ENCODE results near the gene SFTPD.
A peak's percentile ranks its signal among the peaks of the same experiment; 100 is the strongest.
"Not testable (repeated sequence)": the region's sequence is repeated elsewhere in the genome, so short reads cannot be mapped to it uniquely, and the experiment has no call there.

The SFTPD gene

DNA sequence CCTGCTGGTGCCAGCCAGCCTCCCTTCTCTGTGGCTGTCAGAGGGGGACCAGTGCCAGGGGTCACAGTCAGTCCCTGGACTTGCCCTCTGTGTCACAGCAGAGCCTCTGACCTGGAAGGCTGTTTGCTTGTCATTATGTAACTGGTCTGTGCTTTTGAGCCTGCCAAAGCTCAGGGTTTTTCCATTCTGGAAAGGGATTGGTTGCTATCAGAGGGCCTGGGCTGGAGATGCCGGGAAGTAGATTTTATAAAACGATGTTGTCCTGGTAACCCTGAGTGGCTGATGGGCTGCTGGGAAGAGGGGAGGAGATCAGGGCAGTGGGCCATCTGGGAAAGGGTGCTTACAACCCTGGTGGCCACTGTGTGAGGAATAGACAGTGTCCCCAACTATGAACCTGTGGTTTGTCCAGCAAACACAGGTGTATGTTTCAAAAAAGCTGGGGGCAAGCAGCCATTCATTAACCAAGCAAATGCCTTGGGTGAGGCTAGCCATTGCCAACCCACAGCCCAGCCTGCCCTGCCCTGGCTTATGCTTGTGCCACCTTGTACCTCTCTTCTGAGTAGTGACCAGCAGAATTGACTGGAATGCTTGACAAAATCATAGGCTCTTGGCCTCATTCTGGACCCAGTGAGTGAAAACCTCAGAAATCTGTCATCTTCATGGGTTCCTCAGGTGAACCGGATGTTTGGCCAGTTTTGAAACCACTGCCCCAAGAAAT lies 21.6 kb downstream of the SFTPD start:
- no peak for DNase-seq (ENCODE audit: low read depth in 4 of 4, low spot score in 1 of 4)

GRCh38 chr10:79926037-79926436 lies 22.9 kb downstream of the SFTPD start:
- DNase-seq (ENCODE audit: low read depth in 4 of 4, low spot score in 1 of 4), result no peak

GRCh38 chr10:79925614-79926013 lies 23.3 kb downstream of the SFTPD start:
- no peak for DNase-seq (ENCODE audit: low read depth in 4 of 4, low spot score in 1 of 4)

DNA sequence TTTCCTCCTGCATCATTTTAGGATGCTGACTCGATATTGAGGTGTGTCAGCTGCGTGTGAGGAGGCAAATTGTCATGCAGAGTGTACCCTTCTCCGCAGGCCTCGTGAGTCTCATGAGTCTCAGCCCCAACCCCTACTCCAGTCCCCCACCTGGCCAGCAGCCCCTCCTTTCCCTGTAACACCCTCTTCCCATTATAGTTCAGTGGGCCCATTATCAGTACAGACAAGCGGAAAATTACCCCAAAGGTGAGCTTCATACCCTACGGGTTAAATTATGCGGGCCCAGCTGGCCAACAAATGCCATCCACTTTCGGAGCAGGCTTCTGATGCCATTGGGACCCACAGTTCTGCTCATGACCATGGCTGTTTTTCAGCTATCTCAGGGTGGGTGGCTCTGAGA lies 25.2 kb downstream of the SFTPD start:
- DNase-seq (ENCODE audit: low read depth in 4 of 4, low spot score in 1 of 4), result no peak

GRCh38 chr10:79923145-79923544 lies 25.8 kb downstream of the SFTPD start:
- DNase-seq (ENCODE audit: low read depth in 4 of 4, low spot score in 1 of 4), result no peak

DNA sequence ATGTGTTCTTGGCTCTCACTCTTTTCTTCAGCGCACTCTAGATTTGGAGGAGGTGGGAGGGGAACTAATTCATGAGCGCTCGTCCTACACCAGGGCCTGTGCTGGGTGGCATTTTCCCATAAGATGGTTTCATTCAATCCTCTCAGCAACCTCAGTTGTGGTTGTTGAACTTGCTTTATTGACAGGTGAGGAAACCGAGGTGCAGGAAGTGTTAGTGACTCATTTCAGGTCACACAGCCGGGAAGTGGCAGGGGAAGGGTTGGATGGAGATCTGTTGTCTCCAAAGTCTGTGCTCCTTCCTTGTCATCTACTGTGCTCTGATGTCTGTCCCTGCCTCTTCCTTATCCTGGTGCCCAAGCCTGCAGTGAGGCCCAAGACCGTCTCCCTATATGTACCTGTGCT lies 26.9 kb downstream of the SFTPD start:
- not testable (repeated sequence) for DNase-seq (ENCODE audit: low read depth in 4 of 4, low spot score in 1 of 4)

DNA sequence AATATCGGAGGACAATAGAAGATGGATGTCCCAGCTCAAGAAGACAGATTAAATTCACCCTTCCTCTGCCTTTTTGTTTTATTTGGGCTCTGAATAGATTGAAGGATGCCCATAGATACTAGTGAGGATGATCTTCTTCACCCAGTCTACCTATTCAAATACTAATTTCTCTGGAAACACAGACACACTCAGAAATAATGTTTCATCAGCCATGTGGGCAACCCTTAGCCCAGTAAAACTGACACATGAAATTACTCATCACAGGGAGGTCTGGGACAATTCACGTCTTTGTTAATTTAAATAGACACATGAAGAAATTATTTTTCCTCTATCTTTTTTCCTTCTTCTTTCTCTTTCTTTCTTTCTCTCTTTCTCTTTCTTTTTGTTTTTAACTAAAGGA lies 33.1 kb downstream of the SFTPD start:
- DNase-seq (ENCODE audit: low read depth in 4 of 4, low spot score in 1 of 4), result not testable (repeated sequence)

- DNase-seq (ENCODE audit: low read depth in 4 of 4, low spot score in 1 of 4), result not testable (repeated sequence)
Observed at GRCh38 chr10:79914512-79914911, 34.4 kb downstream of the SFTPD start.

GRCh38 chr10:79910836-79911235 lies 38.1 kb downstream of the SFTPD start:
- no peak for DNase-seq (ENCODE audit: low read depth in 4 of 4, low spot score in 1 of 4)

- DNase-seq (ENCODE audit: low read depth in 4 of 4, low spot score in 1 of 4), result no peak
Observed at GRCh38 chr10:79910344-79910743, 38.6 kb downstream of the SFTPD start.

GRCh38 chr10:79905322-79906314 lies 43.3 kb downstream of the SFTPD start:
- DNase-seq (ENCODE audit: low read depth in 4 of 4, low spot score in 1 of 4), result no peak

DNA sequence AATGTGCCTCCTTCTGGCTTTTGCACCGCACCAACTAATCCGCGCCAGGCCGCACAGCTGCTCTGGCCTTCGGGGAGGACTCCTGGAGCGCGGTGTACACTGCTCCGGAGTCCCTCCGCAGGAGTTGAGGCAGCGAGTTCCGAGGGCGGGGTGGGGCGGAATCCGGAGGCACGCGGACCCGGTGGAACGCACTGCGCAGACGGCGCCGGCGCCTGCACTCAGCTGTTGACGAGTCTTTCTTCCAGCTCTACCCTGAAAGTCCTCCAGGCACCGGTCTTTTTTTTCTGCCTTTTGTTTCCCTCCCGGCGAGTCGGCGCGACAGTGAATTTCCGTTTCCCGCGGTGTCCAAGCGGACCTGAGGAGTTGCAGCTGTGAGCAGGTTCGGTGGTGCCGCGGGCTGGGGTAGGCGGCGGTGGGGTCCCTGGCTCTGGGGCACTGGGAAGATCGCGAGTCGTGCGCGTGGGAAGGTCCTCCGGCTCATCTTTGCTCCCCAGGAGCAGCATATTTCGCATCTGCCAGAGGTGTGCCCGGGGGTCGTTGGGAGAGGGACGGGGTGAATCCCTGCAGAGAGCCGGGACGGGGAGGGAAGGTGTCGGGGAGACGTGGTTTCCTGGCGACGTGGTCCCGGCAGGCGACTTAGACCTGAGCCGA lies 44.1 kb downstream of the SFTPD start:
- peak in 3 of 4 experiments; percentile 16 to 57 (median 51) for DNase-seq (ENCODE audit: low read depth in 4 of 4, low spot score in 1 of 4)

GRCh38 chr10:79901571-79901970 lies 47.3 kb downstream of the SFTPD start:
- DNase-seq (ENCODE audit: low read depth in 4 of 4, low spot score in 1 of 4), result not testable (repeated sequence)

DNA sequence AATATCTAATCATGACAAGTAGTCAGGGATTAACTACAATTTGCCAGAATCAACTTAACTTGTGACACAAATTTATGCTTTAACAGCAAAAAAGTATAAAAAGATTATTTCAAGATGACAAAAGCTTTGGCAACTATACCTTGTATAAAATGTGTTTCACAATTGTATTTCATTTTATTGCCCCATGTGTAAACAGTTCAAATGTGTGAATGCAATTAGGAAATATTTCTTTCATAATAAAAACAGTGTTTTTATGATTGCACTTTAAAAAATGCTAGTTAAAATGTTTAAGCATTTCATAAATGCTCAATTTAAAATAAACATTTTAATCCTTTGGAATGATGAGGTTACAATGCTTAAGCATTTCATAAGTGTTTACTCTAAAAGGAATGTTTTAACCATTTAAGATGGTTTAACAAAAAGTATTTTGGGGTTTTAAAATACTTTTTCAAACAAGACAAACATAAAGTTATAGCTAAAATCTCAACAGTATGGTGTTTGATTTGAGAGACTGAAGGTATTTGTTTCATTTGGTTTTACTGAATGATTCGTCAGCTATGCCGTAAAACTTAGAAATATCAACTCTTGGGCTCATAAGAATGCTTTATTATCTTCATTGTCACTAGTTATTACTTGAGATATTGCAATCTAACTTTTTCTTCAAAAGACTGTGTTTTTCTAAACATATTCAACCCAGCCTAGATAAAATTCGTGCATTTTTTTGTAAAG lies 50.1 kb downstream of the SFTPD start:
- no peak for DNase-seq (ENCODE audit: low read depth in 4 of 4, low spot score in 1 of 4)

GRCh38 chr10:79892896-79893295 lies 56.0 kb downstream of the SFTPD start:
- DNase-seq (ENCODE audit: low read depth in 4 of 4, low spot score in 1 of 4), result not testable (repeated sequence)

- DNase-seq (ENCODE audit: low read depth in 4 of 4, low spot score in 1 of 4), result no peak
Observed at GRCh38 chr10:79890469-79890868, 58.4 kb downstream of the SFTPD start.

DNA sequence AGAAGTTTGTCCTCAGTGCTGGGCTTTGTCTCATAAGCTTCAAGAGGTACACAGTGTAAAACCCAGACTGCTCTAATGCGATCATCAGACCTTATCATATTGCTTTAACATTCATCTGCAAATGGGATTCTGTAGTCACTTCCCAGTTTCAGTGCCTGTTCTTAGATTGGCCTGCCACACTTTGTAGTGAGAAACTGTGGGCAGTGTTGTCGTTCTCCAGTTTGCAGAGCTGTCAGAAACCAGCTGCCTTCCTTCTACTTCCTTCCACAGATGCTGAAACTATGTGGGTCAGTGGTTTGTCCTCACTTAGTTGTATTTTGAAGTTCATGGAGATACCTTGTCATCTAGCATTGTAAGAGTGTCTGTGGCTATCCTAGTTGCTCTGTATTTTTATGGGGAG lies 59.9 kb downstream of the SFTPD start:
- DNase-seq (ENCODE audit: low read depth in 4 of 4, low spot score in 1 of 4), result not testable (repeated sequence)
